Amniotic stem cell (primary cell): Measurements from ENCODE around the gene SH3TC1.

ENCODE experiments used
- DNase-seq: peaks from one replicate; lab custom pipeline; 2025; lab: John Stamatoyannopoulos, UW

Gene SH3TC1

GRCh38 chr4:8199594-8200301, 658 bp downstream of the SH3TC1 start:
- DNase-seq = no peak

GRCh38 chr4:8200302-8200975, 1.3 kb downstream of the SH3TC1 start:
- DNase-seq = no peak

- DNase-seq = no peak
Observed at GRCh38 chr4:8201321-8201781, 2.3 kb downstream of the SH3TC1 start.

GRCh38 chr4:8202108-8203051, 3.3 kb downstream of the SH3TC1 start:
- DNase-seq = no peak

GRCh38 chr4:8203052-8203401, 3.9 kb downstream of the SH3TC1 start:
- DNase-seq = no peak

- DNase-seq = no peak
Observed at GRCh38 chr4:8203817-8204216, 4.7 kb downstream of the SH3TC1 start.

- DNase-seq = no peak
Observed at GRCh38 chr4:8204576-8205227, 5.6 kb downstream of the SH3TC1 start.

GRCh38 chr4:8205241-8205707, 6.2 kb downstream of the SH3TC1 start:
- no peak for DNase-seq

GRCh38 chr4:8205749-8206611, 6.9 kb downstream of the SH3TC1 start:
- DNase-seq = no peak

GRCh38 chr4:8207314-8207713, 8.2 kb downstream of the SH3TC1 start:
- DNase-seq = no peak

- DNase-seq = no peak
Observed at GRCh38 chr4:8208565-8208964, 9.5 kb downstream of the SH3TC1 start.

- no peak for DNase-seq
Observed at GRCh38 chr4:8209181-8209874, 10.2 kb downstream of the SH3TC1 start.

GRCh38 chr4:8210010-8210409, 10.9 kb downstream of the SH3TC1 start:
- DNase-seq = no peak

- no peak for DNase-seq
Observed at GRCh38 chr4:8210616-8211015, 11.5 kb downstream of the SH3TC1 start.

- DNase-seq = no peak
Observed at GRCh38 chr4:8211251-8211650, 12.2 kb downstream of the SH3TC1 start.

- no peak for DNase-seq
Observed at GRCh38 chr4:8211737-8212581, 12.9 kb downstream of the SH3TC1 start.

GRCh38 chr4:8212622-8213021, 13.5 kb downstream of the SH3TC1 start:
- DNase-seq = no peak

- no peak for DNase-seq
Observed at GRCh38 chr4:8213121-8213520, 14.0 kb downstream of the SH3TC1 start.

- DNase-seq = no peak
Observed at GRCh38 chr4:8214136-8214535, 15.0 kb downstream of the SH3TC1 start.
